PC-3 (cell line): Measurements from ENCODE around the gene CCDC184.

Experiments
- CTCF ChIP-seq: fragments of 300-600 bp; sonication (generic); conservative IDR thresholded peaks from 2 replicates; pipeline ENCODE4 v1.5.1; 2017; ENCODE audit warnings: antibody characterized with exemption, low read depth, mild to moderate bottlenecking, low read length
- EZH2 ChIP-seq: fragments of 300-600 bp; sonication (generic); IDR thresholded peaks from one replicate; pipeline ENCODE4 v1.6.1; 2017; ENCODE audit warnings: antibody characterized with exemption, mild to moderate bottlenecking, low read length; ENCODE audit not compliant: unreplicated experiment

- TF ChIP-seq CTCF (no peak), EZH2 (no peak)
These were observed 33.3 kb downstream of the CCDC184 start for GRCh38 chr12:48216785-48217184.
